Myometrial cell (primary cell): ENCODE data around the gene OR2J1. TPM values are rescaled to one million over a fixed set of nuclear protein-coding genes. Genes with fewer than 3 reads are reported as not detected.

Experiments
- total RNA-seq: library from RNA; depleted of rRNA; stranded (reverse); fragments of >200 nt; gene quantifications from 2 replicates; pipeline ENCODE4 v1.2.3, GENCODE V29; 2015

Gene OR2J1
- not detected in 2 replicates for total RNA-seq

DNA sequence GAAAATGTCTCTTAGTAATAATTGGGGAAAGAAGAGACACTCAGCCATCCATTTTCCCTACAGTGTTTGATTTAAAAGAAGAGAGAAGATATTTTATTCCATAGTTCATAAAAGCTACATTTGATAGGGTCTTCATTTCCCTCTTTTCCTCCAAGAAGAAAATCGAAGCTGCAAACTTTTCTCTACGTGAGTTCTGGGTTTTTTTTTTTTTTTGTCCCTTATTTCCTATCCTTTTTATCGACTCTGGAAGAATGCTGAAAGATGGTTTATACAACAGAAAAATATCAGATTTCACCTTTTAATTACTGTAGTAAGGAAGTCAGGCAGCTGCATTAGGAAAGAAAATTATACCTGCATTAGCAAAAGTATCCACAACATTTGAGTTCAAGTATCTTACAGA is at the start of gene OR2J1:
Gene OR2J1, plus strand, starts transcription at position 301 of the 400 bp plus-strand sequence. CDS start 1,453 bp downstream, outside the sequence.

DNA sequence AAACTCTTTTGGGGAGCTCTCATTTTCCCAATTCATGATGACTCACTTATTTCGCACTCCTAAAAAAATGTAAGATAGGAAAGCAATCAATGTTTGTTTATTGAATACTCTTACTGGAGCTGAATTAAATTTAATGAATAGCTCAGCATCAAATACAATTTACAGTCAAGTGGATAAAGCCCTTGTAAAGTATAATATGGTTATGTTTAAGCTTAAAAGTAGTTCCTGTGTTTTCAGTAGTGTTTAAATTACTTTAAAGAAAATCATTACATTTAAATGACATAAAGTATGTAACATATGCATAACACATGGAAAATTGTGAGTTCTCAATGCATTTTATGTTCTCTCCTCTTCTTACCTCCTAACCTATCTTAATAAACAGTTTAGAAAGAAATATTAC is 12.1 kb upstream of the OR2J1 start, which contains the start of gene OR2B3:
Gene OR2B3, minus strand, starts transcription at position 101 of the 400 bp plus-strand sequence. Its CDS starts 65 bp downstream, at position 36.

DNA sequence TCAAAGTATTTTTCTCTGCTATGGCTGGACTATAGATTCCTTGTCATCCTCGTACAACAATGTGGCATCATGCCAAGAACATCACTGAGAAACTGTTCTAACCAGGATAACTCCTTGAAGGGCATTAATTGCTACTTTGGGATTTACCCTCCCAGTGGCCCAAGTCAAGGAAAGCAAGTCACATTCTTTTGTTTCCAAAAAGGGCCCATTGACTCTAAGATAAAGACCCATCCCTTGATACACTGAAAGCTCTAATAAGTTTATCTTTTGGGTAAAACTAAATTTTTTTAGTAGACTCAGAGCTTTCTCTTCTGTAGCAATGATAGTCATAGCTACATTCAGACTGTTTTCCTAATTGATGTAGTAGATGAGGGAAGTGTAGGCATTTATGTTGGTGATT is 8.5 kb downstream of the OR2J1 start, which contains the start of gene OR2J3:
Gene OR2J3, plus strand, starts transcription at position 301 of the 400 bp plus-strand sequence. CDS start 3,833 bp downstream, outside the sequence.

Other genes starting within 250 kb of the OR2J1 start
- gene TRIM27, start 175.5 kb upstream of the OR2J1 start, total RNA-seq = 51.9 and 55.4 TPM in 2 replicates
- gene ZNF311, start 94.2 kb upstream of the OR2J1 start, total RNA-seq = 0.29 and 1.2 TPM in 2 replicates
- not detected in 2 replicates for gene OR2W1, start 54.3 kb upstream of the OR2J1 start, total RNA-seq
- gene OR2B3, start 12.2 kb upstream of the OR2J1 start, total RNA-seq = not detected in 2 replicates
- gene OR2J3, start 8.6 kb downstream of the OR2J1 start, total RNA-seq = not detected in 2 replicates
- not detected in 2 replicates for gene OR2J2, start 71.4 kb downstream of the OR2J1 start, total RNA-seq
- not detected in 2 replicates for gene OR14J1, start 202.2 kb downstream of the OR2J1 start, total RNA-seq